H9 (cell line): ENCODE data around the gene TRIO. TPM values are rescaled to one million over a fixed set of nuclear protein-coding genes. Genes with fewer than 3 reads are reported as not detected.

Experiments
- DNase-seq: peaks from one replicate; pipeline ENCODE4 v3.0.0-alpha.2; 2017
- H2AFZ ChIP-seq: one replicate; pipeline ENCODE4 v1.6.1; 2013; ENCODE audit warnings: mild to moderate bottlenecking, low read length, control low read depth, moderate library complexity
- H2AK5ac ChIP-seq: 2 replicates; pipeline ENCODE4 v1.6.1; 2013; ENCODE audit warnings: low read length, control low read depth, mixed read lengths; ENCODE audit not compliant: insufficient read length
- H2BK120ac ChIP-seq: one replicate; pipeline ENCODE4 v1.6.1; 2013; ENCODE audit warnings: low read depth, mild to moderate bottlenecking, low read length, control low read depth, inconsistent platforms; ENCODE audit not compliant: poor library complexity, severe bottlenecking
- H2BK12ac ChIP-seq: 2 replicates; pipeline ENCODE4 v1.6.1; 2013; ENCODE audit warnings: low read length, control low read depth, mixed read lengths, low read depth; ENCODE audit not compliant: insufficient read length
- H2BK15ac ChIP-seq: 2 replicates; pipeline ENCODE4 v1.6.1; 2013; ENCODE audit warnings: low read depth, low read length, control low read depth
- H2BK20ac ChIP-seq: one replicate; pipeline ENCODE4 v1.6.1; 2013; ENCODE audit warnings: low read depth, mild to moderate bottlenecking, low read length, control low read depth, inconsistent platforms; ENCODE audit not compliant: poor library complexity, severe bottlenecking
- H2BK5ac ChIP-seq: 2 replicates; pipeline ENCODE4 v1.6.1; 2013; ENCODE audit warnings: low read length, control low read depth, mixed read lengths; ENCODE audit not compliant: insufficient read length
- H3K14ac ChIP-seq: 2 replicates; pipeline ENCODE4 v1.6.1; 2013; ENCODE audit warnings: low read length, control low read depth; ENCODE audit not compliant: insufficient read depth
- H3K18ac ChIP-seq: 2 replicates; pipeline ENCODE4 v1.6.1; 2013; ENCODE audit warnings: low read depth, mild to moderate bottlenecking, mixed read lengths, low read length, control low read depth; ENCODE audit not compliant: insufficient read length
- H3K23ac ChIP-seq: 2 replicates; pipeline ENCODE4 v1.6.1; 2013; ENCODE audit warnings: low read length, control low read depth, mixed read lengths, low read depth; ENCODE audit not compliant: insufficient read length
- H3K23me2 ChIP-seq: 2 replicates; pipeline ENCODE4 v1.6.1; 2013; ENCODE audit warnings: low read depth, mild to moderate bottlenecking, mixed read lengths, low read length, control low read depth; ENCODE audit not compliant: insufficient read length, poor library complexity, severe bottlenecking
- H3K27ac ChIP-seq: 2 replicates; pipeline ENCODE4 v1.5.1; 2013; ENCODE audit warnings: low read length, control low read depth, mixed read lengths, low read depth; ENCODE audit not compliant: insufficient read length
- H3K27me3 ChIP-seq: 2 replicates; pipeline ENCODE4 v1.6.1; 2013; ENCODE audit warnings: low read length, control low read depth, inconsistent platforms; ENCODE audit not compliant: insufficient read depth
- H3K4ac ChIP-seq: 2 replicates; pipeline ENCODE4 v1.6.1; 2013; ENCODE audit warnings: low read depth, mild to moderate bottlenecking, control low read depth, inconsistent platforms, low read length, moderate library complexity
- H3K4me1 ChIP-seq: 2 replicates; pipeline ENCODE4 v1.6.1; 2013; ENCODE audit warnings: low read length, control low read depth, inconsistent platforms; ENCODE audit not compliant: insufficient read depth
- H3K4me2 ChIP-seq: 2 replicates; pipeline ENCODE4 v1.6.1; 2013; ENCODE audit warnings: low read length, control low read depth, mixed read lengths; ENCODE audit not compliant: insufficient read length, insufficient read depth
- H3K56ac ChIP-seq: 2 replicates; pipeline ENCODE4 v1.6.1; 2013; ENCODE audit warnings: low read depth, mild to moderate bottlenecking, mixed read lengths, low read length, control low read depth; ENCODE audit not compliant: insufficient read length
- H3K79me1 ChIP-seq: 2 replicates; pipeline ENCODE4 v1.6.1; 2013; ENCODE audit warnings: low read depth, mild to moderate bottlenecking, moderate library complexity, low read length, control low read depth, inconsistent platforms; ENCODE audit not compliant: insufficient read depth, poor library complexity, severe bottlenecking
- H3K79me2 ChIP-seq: 2 replicates; pipeline ENCODE4 v1.6.1; 2013; ENCODE audit warnings: low read length, control low read depth, inconsistent platforms; ENCODE audit not compliant: insufficient read depth
- H3K9ac ChIP-seq: 2 replicates; pipeline ENCODE4 v1.6.1; 2013; ENCODE audit warnings: low read length, control low read depth, mixed read lengths; ENCODE audit not compliant: insufficient read length; ENCODE audit errors: extremely low read depth
- H3K9me3 ChIP-seq: one replicate; pipeline ENCODE4 v1.6.1; 2013; ENCODE audit warnings: low read depth, low read length, inconsistent platforms; ENCODE audit not compliant: control insufficient read depth
- H3T11ph ChIP-seq: one replicate; pipeline ENCODE4 v1.6.1; 2013; ENCODE audit warnings: mild to moderate bottlenecking, low read length, control low read depth, inconsistent platforms
- H4K20me1 ChIP-seq: one replicate; pipeline ENCODE4 v1.6.1; 2013; ENCODE audit not compliant: control insufficient read depth, insufficient read length, insufficient read depth
- H4K5ac ChIP-seq: 2 replicates; pipeline ENCODE4 v1.6.1; 2013; ENCODE audit warnings: low read depth, mild to moderate bottlenecking, mixed read lengths, low read length, control low read depth; ENCODE audit not compliant: insufficient read length
- H4K8ac ChIP-seq: replicated peaks from 2 replicates; pipeline ENCODE4 v1.6.1; 2013; ENCODE audit warnings: low read length, control low read depth, mixed read lengths, low read depth; ENCODE audit not compliant: insufficient read length
- H4K91ac ChIP-seq: 2 replicates; pipeline ENCODE4 v1.6.1; 2013; ENCODE audit warnings: low read depth, mild to moderate bottlenecking, moderate library complexity, mixed read lengths, low read length, control low read depth; ENCODE audit not compliant: insufficient read length
- H3K27ac Mint-ChIP-seq, 3 experiments: 2 replicates in 2 of 3; 3 replicates in 1 of 3; pipeline ENCODE4 v1.8.0; 2020 to 2021; ENCODE audit warnings: mixed read lengths in 3 of 3, mild to moderate bottlenecking in 1 of 3, moderate library complexity in 1 of 3
- H3K27me3 Mint-ChIP-seq: 2 replicates; pipeline ENCODE4 v1.8.0; 2021; ENCODE audit warnings: low read depth, mild to moderate bottlenecking, moderate library complexity, mixed read lengths
- H3K36me3 Mint-ChIP-seq, 3 experiments: 2 replicates in 2 of 3; 3 replicates in 1 of 3; pipeline ENCODE4 v1.8.0; 2020 to 2021; ENCODE audit warnings: low read depth in 3 of 3, mixed read lengths in 3 of 3; ENCODE audit not compliant: insufficient read depth in 1 of 3
- H3K4me1 Mint-ChIP-seq, 2 experiments: 2 replicates each; pipeline ENCODE4 v1.8.0; 2020; ENCODE audit warnings: mixed read lengths in 2 of 2
- H3K4me3 Mint-ChIP-seq, 2 experiments: 2 replicates in 1 of 2; 3 replicates in 1 of 2; pipeline ENCODE4 v1.8.0; 2020 to 2021; ENCODE audit warnings: mild to moderate bottlenecking in 2 of 2, mixed read lengths in 2 of 2, moderate library complexity in 1 of 2
- H3K9me3 Mint-ChIP-seq, 2 experiments: 2 replicates in 1 of 2; 3 replicates in 1 of 2; pipeline ENCODE4 v1.8.0; 2020; ENCODE audit warnings: mild to moderate bottlenecking in 2 of 2, mixed read lengths in 2 of 2, moderate library complexity in 1 of 2
- CTCF ChIP-seq: fragments of 200-600 bp; sonication (generic); conservative IDR thresholded peaks from 3 replicates; pipeline ENCODE4 v1.8.0; 2021; ENCODE audit warnings: antibody characterized with exemption, mild to moderate bottlenecking
- WGBS: extraction: QIAGEN DNeasy Blood & Tissue Kit; methylation state at CpG from one replicate; pipeline ENCODE4 v1.1.7; 2013; ENCODE audit warnings: missing lambda C conversion rate, low lambda C conversion rate, mixed read lengths; ENCODE audit not compliant: insufficient read length; ENCODE audit errors: extremely low coverage; 5-methylcytosine and 5-hydroxymethylcytosine counted together
- total RNA-seq: library from RNA; stranded (reverse); gene quantifications from 2 replicates; pipeline ENCODE4 v1.2.1, GENCODE V29; 2021

TRIO gene
- total RNA-seq, 1 experiment from 2014 or later: 87.8 TPM

GRCh38 chr5:14286574-14287421 is 143.7 kb downstream of the TRIO start:
- Histone ChIP-seq H3K4ac (no peak overlapping the region), H2BK15ac (no peak overlapping the region), H3K9ac (no peak overlapping the region), H4K91ac (no peak overlapping the region), H2BK20ac (no peak overlapping the region), H4K20me1 (no peaks in the 10 kb centered on the region), H3K9me3 (no peaks in the 10 kb centered on the region), H3K27me3 (no peaks in the 10 kb centered on the region), H3K23me2 (no peaks in the 10 kb centered on the region), H3K23ac (no peak overlapping the region), H4K5ac (no peak overlapping the region), H2AK5ac (no peak overlapping the region), H3K14ac (no peak overlapping the region), H3K79me2 (no peaks in the 10 kb centered on the region), H3K56ac (no peak overlapping the region), H4K8ac (no peak overlapping the region), H3K79me1 (peaks cover 3% of the 10 kb centered on the region), H3K4me2 (no peak overlapping the region), H3K4me1 (no peaks in the 10 kb centered on the region), H2BK5ac (no peak overlapping the region), H3K18ac (no peak overlapping the region), H2AFZ (no peak overlapping the region), H3T11ph (no peak overlapping the region), H3K27ac (no peak overlapping the region), H2BK120ac (no peak overlapping the region), H2BK12ac (no peak overlapping the region)
- peaks cover 6 to 33% (median 31%) of the 10 kb centered on the region in 3 experiments; a peak in 5 of 7 replicates for H3K36me3 Mint-ChIP-seq
- no peaks in the 10 kb centered on the region for H3K9me3 Mint-ChIP-seq
- TF ChIP-seq CTCF: no peak
- no peak overlapping the region for H3K4me3 Mint-ChIP-seq
- no peak for DNase-seq
- peak overlapping the region; percentile 21 to 93 (median 61); a peak in 2 of 7 replicates for H3K27ac Mint-ChIP-seq
- WGBS: no CpG with 5 or more reads among the region's 17 CpGs
- H3K4me1 Mint-ChIP-seq: peaks cover 27 to 28% of the 10 kb centered on the region in 2 experiments
- no peaks in the 10 kb centered on the region for H3K27me3 Mint-ChIP-seq
